ENCODE results near the gene FBXW7. TPM values are rescaled to one million over a fixed set of nuclear protein-coding genes. Genes with fewer than 3 reads are reported as not detected.

FBXW7 gene
- polyA plus RNA-seq, 1 donor = 19.2 TPM

GRCh38 chr4:152515678-152516077 lies 20.2 kb downstream of the FBXW7 start:
- Histone ChIP-seq H3K4me1 (ENCODE audit: control insufficient read depth, insufficient read depth, low read length) (no peaks in the 10 kb centered on the region), H3K27me3 (ENCODE audit: control insufficient read depth, insufficient read depth, low read length) (no peaks in the 10 kb centered on the region), H3K27ac (ENCODE audit: low read length) (no peak overlapping the region), H3K4me3 (ENCODE audit: low read length) (no peak overlapping the region), H3K36me3 (ENCODE audit: control insufficient read depth, insufficient read depth, low read length) (no peaks in the 10 kb centered on the region), H3K9me3 (ENCODE audit: control insufficient read depth, low read depth, low read length) (no peaks in the 10 kb centered on the region)
- DNase-seq = no peak
- no CpG with 5 or more reads among the region's 2 CpGs for WGBS (ENCODE audit: insufficient coverage, low lambda C conversion rate)

DNA sequence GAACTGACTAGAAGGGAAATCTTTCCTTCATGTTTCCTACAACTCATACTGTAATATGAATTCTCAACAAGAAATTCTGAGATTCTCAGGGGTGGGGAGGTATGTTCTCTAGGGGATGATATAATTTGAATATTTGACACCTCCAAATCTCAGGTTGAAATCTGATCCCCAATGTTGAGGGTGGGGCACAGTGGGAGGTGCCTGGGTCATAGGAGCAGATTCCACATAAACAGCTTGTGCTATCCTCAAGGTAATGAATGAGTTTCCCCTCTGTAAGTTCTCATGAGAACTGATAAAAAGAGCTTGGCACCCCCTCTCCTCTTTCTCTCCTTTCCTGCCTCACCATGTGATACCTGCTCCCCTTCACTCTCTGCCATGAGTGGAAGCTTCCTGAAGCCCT lies 21.5 kb downstream of the FBXW7 start:
- DNase-seq = no peak
- Histone ChIP-seq H3K4me3 (ENCODE audit: low read length) (no peak overlapping the region), H3K27me3 (ENCODE audit: control insufficient read depth, insufficient read depth, low read length) (no peaks in the 10 kb centered on the region), H3K4me1 (ENCODE audit: control insufficient read depth, insufficient read depth, low read length) (no peaks in the 10 kb centered on the region), H3K9me3 (ENCODE audit: control insufficient read depth, low read depth, low read length) (no peaks in the 10 kb centered on the region), H3K27ac (ENCODE audit: low read length) (no peak overlapping the region), H3K36me3 (ENCODE audit: control insufficient read depth, insufficient read depth, low read length) (no peaks in the 10 kb centered on the region)

DNA sequence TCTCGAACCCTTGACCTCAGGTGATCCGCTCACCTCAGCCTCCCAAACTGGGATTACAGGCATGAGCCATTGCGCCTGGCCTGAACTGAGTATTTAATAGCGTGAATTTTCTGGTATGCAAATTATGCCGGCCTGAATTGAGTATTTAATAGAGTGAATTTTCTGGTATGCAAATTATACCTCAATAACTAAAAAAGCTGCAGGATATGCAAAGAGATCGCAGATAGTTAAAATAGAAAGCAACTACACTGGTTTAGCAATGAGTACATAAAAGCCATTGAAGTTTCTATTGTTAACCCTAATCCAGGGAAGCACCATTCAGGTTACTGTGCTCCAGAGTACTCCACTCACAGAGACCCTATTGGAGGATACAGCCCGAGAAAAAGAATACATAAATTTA lies 22.8 kb downstream of the FBXW7 start:
- Histone ChIP-seq H3K36me3 (ENCODE audit: control insufficient read depth, insufficient read depth, low read length) (no peaks in the 10 kb centered on the region), H3K27ac (ENCODE audit: low read length) (no peak overlapping the region), H3K27me3 (ENCODE audit: control insufficient read depth, insufficient read depth, low read length) (no peaks in the 10 kb centered on the region), H3K9me3 (ENCODE audit: control insufficient read depth, low read depth, low read length) (no peaks in the 10 kb centered on the region), H3K4me3 (ENCODE audit: low read length) (no peak overlapping the region), H3K4me1 (ENCODE audit: control insufficient read depth, insufficient read depth, low read length) (no peaks in the 10 kb centered on the region)
- no peak for DNase-seq
- WGBS (ENCODE audit: insufficient coverage, low lambda C conversion rate) = 100% methylated on average over 1 of the region's 7 CpGs

GRCh38 chr4:152512483-152512882 lies 23.4 kb downstream of the FBXW7 start:
- Histone ChIP-seq H3K4me3 (ENCODE audit: low read length) (no peak overlapping the region), H3K36me3 (ENCODE audit: control insufficient read depth, insufficient read depth, low read length) (peaks cover 3% of the 10 kb centered on the region), H3K27ac (ENCODE audit: low read length) (no peak overlapping the region), H3K4me1 (ENCODE audit: control insufficient read depth, insufficient read depth, low read length) (no peaks in the 10 kb centered on the region), H3K9me3 (ENCODE audit: control insufficient read depth, low read depth, low read length) (no peaks in the 10 kb centered on the region), H3K27me3 (ENCODE audit: control insufficient read depth, insufficient read depth, low read length) (no peaks in the 10 kb centered on the region)
- WGBS (ENCODE audit: insufficient coverage, low lambda C conversion rate) = 100% methylated on average over 1 of the region's 5 CpGs
- DNase-seq = no peak

DNA sequence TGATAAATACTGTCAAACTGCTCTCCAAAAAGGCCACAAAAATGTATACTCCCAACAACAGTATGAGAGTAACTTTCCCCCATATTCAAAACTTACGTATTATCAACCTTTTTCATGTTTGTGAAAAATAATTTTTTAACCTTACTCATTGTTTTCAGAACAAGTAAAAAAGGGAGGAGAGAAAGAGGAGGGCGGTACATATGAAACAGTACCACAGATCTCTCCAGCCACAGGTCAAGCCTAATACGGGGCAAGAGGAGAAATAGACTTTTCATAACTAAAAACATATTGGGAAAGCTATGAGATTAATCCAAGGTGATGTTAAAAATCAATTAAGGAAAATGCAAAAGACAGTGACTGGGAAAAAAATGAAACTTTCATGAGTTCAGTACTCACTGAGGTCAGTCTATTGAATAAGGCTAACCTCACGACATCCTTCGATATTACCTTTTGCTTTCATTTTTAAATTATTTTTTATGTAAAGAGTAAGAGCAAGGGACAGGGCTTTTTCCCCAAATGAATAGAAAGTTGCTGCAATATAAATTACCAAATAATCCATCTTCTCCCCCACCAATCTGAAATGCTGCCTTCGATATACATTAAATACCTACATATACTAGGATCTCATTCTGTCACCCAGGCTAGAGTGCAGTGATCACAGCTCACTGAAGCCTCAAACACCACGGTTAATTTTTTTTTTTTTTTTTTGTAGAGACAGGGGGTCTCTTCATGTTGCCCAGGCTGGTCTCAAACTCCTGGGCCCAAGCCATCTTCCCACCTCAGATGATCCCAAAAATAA lies 25.3 kb downstream of the FBXW7 start:
- no peak for DNase-seq
- H3K4me1 ChIP-seq (ENCODE audit: control insufficient read depth, insufficient read depth, low read length) = no peaks in the 10 kb centered on the region
- no peak overlapping the region for H3K27ac ChIP-seq (ENCODE audit: low read length)
- H3K9me3 ChIP-seq (ENCODE audit: control insufficient read depth, low read depth, low read length) = no peaks in the 10 kb centered on the region
- no peak overlapping the region for H3K4me3 ChIP-seq (ENCODE audit: low read length)
- WGBS (ENCODE audit: insufficient coverage, low lambda C conversion rate) = 100% methylated on average over 1 of the region's 7 CpGs
- H3K27me3 ChIP-seq (ENCODE audit: control insufficient read depth, insufficient read depth, low read length) = no peaks in the 10 kb centered on the region
- peaks cover 3% of the 10 kb centered on the region for H3K36me3 ChIP-seq (ENCODE audit: control insufficient read depth, insufficient read depth, low read length)

DNA sequence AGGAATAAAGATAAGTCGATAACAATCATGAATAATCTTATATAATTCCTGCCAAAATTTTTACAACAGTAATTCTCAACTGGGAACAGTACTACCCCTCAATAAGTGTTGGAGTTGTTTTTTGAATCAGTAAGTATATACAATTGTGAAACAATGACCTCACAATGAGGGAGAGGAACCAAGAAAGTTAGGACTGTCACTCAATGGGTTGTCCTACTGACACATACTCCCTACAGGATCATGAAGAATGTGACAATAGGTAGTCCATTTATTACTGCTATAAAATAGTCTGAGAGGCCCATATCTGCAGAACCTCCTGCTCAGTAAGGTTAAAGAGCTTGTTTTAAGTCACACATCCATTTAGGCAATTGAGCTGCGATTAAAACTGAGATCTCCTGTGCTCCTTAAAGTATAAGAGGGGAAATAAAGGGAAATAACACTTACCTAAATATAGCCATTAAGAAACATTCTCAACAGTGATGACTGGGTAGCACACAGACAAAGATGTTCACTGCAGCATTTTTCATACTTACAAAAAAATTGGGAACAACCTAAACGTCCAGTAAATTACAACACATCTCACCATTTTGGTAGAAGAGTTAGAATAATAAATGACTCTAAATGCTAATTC lies 26.2 kb downstream of the FBXW7 start:
- Histone ChIP-seq H3K27me3 (ENCODE audit: control insufficient read depth, insufficient read depth, low read length) (no peaks in the 10 kb centered on the region), H3K36me3 (ENCODE audit: control insufficient read depth, insufficient read depth, low read length) (peaks cover 3% of the 10 kb centered on the region), H3K4me3 (ENCODE audit: low read length) (no peak overlapping the region), H3K9me3 (ENCODE audit: control insufficient read depth, low read depth, low read length) (no peaks in the 10 kb centered on the region), H3K27ac (ENCODE audit: low read length) (no peak overlapping the region), H3K4me1 (ENCODE audit: control insufficient read depth, insufficient read depth, low read length) (no peaks in the 10 kb centered on the region)
- WGBS (ENCODE audit: insufficient coverage, low lambda C conversion rate) = 93% methylated on average over 2 of the region's 3 CpGs
- DNase-seq = peak in 1 of 2 donors; percentile 33

- Histone ChIP-seq H3K9me3 (ENCODE audit: control insufficient read depth, low read depth, low read length) (no peaks in the 10 kb centered on the region), H3K36me3 (ENCODE audit: control insufficient read depth, insufficient read depth, low read length) (peaks cover 3% of the 10 kb centered on the region), H3K27ac (ENCODE audit: low read length) (no peak overlapping the region), H3K4me1 (ENCODE audit: control insufficient read depth, insufficient read depth, low read length) (no peaks in the 10 kb centered on the region), H3K27me3 (ENCODE audit: control insufficient read depth, insufficient read depth, low read length) (no peaks in the 10 kb centered on the region), H3K4me3 (ENCODE audit: low read length) (no peak overlapping the region)
- DNase-seq = no peak
- WGBS (ENCODE audit: insufficient coverage, low lambda C conversion rate) = 100% methylated on average over 1 of the region's 2 CpGs
Measured at GRCh38 chr4:152508818-152509217, 27.1 kb downstream of the FBXW7 start.

DNA sequence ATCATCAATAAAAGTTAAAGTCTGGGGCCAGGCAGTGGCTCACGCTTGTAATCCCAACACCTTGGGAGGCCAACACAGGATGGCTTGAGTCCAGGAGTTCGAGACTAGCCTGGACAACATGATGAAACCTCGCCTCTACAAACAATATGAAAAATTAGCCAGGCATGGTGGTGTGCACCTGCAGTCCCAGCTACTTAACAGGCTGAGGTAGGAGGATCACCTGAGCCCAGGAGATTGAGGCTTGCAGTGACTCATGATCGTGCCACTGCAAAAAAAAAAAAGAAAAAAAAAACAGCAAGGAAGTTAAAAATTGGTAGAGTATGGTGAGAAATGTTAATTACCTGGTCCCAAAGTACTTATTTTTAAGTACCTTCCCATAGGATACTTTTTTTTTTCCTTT lies 27.5 kb downstream of the FBXW7 start:
- DNase-seq = no peak
- Histone ChIP-seq H3K4me3 (ENCODE audit: low read length) (no peak overlapping the region), H3K9me3 (ENCODE audit: control insufficient read depth, low read depth, low read length) (no peaks in the 10 kb centered on the region), H3K27ac (ENCODE audit: low read length) (no peak overlapping the region), H3K4me1 (ENCODE audit: control insufficient read depth, insufficient read depth, low read length) (no peaks in the 10 kb centered on the region), H3K27me3 (ENCODE audit: control insufficient read depth, insufficient read depth, low read length) (no peaks in the 10 kb centered on the region), H3K36me3 (ENCODE audit: control insufficient read depth, insufficient read depth, low read length) (peaks cover 3% of the 10 kb centered on the region)
- 83% methylated on average over 2 of the region's 4 CpGs for WGBS (ENCODE audit: insufficient coverage, low lambda C conversion rate)

GRCh38 chr4:152503653-152504290 lies 32.1 kb downstream of the FBXW7 start:
- Histone ChIP-seq H3K9me3 (ENCODE audit: control insufficient read depth, low read depth, low read length) (no peaks in the 10 kb centered on the region), H3K4me1 (ENCODE audit: control insufficient read depth, insufficient read depth, low read length) (no peaks in the 10 kb centered on the region), H3K27ac (ENCODE audit: low read length) (no peak overlapping the region), H3K36me3 (ENCODE audit: control insufficient read depth, insufficient read depth, low read length) (peaks cover 3% of the 10 kb centered on the region), H3K4me3 (ENCODE audit: low read length) (no peak overlapping the region), H3K27me3 (ENCODE audit: control insufficient read depth, insufficient read depth, low read length) (no peaks in the 10 kb centered on the region)
- no peak for DNase-seq

- Histone ChIP-seq H3K9me3 (ENCODE audit: control insufficient read depth, low read depth, low read length) (no peaks in the 10 kb centered on the region), H3K4me3 (ENCODE audit: low read length) (no peak overlapping the region), H3K27ac (ENCODE audit: low read length) (no peak overlapping the region), H3K4me1 (ENCODE audit: control insufficient read depth, insufficient read depth, low read length) (no peaks in the 10 kb centered on the region), H3K36me3 (ENCODE audit: control insufficient read depth, insufficient read depth, low read length) (no peaks in the 10 kb centered on the region), H3K27me3 (ENCODE audit: control insufficient read depth, insufficient read depth, low read length) (no peaks in the 10 kb centered on the region)
- no peak for DNase-seq
- 98% methylated on average over 3 of the region's 3 CpGs for WGBS (ENCODE audit: insufficient coverage, low lambda C conversion rate)
Measured at GRCh38 chr4:152501846-152502536, 33.9 kb downstream of the FBXW7 start.

Measured in large intestine (tissue), 3 donors.